ELF-1 (cell line): Measurements from ENCODE around the gene RIMS4.
A peak's percentile ranks its signal among the peaks of the same experiment; 100 is the strongest.
"Not testable (repeated sequence)": the region's sequence is repeated elsewhere in the genome, so short reads cannot be mapped to it uniquely, and the experiment has no call there.

Experiments
- DNase-seq: peaks from one replicate; pipeline ENCODE4 v3.0.0-alpha.2; 2016; ENCODE audit warnings: low read depth, low spot score

Gene RIMS4

GRCh38 chr20:44830995-44831394, 20.6 kb upstream of the RIMS4 start:
- no peak for DNase-seq

- DNase-seq: no peak
Observed at GRCh38 chr20:44830523-44830922, 20.2 kb upstream of the RIMS4 start.

GRCh38 chr20:44829688-44830087, 19.3 kb upstream of the RIMS4 start:
- DNase-seq: no peak

GRCh38 chr20:44828640-44829039, 18.3 kb upstream of the RIMS4 start:
- DNase-seq: no peak

GRCh38 chr20:44827401-44827800, 17.1 kb upstream of the RIMS4 start:
- no peak for DNase-seq

- not testable (repeated sequence) for DNase-seq
Observed at GRCh38 chr20:44821576-44821975, 11.2 kb upstream of the RIMS4 start.

GRCh38 chr20:44819936-44820335, 9.6 kb upstream of the RIMS4 start:
- DNase-seq: no peak

GRCh38 chr20:44817143-44817910, 7.0 kb upstream of the RIMS4 start:
- DNase-seq: no peak

GRCh38 chr20:44814937-44815336, 4.6 kb upstream of the RIMS4 start:
- DNase-seq: no peak

GRCh38 chr20:44811150-44811685, 872 bp upstream of the RIMS4 start:
- no peak for DNase-seq

GRCh38 chr20:44810061-44810390, 320 bp downstream of the RIMS4 start:
- no peak for DNase-seq

GRCh38 chr20:44809380-44810060, 826 bp downstream of the RIMS4 start:
- no peak for DNase-seq

GRCh38 chr20:44807684-44808056, 2.7 kb downstream of the RIMS4 start:
- DNase-seq: no peak

GRCh38 chr20:44807051-44807683, 3.2 kb downstream of the RIMS4 start:
- DNase-seq: no peak

- DNase-seq: peak; percentile 79
Observed at GRCh38 chr20:44805979-44806620, 4.2 kb downstream of the RIMS4 start.

GRCh38 chr20:44805335-44805978, 4.9 kb downstream of the RIMS4 start:
- no peak for DNase-seq

GRCh38 chr20:44803383-44803941, 6.9 kb downstream of the RIMS4 start:
- DNase-seq: no peak

- DNase-seq: no peak
Observed at GRCh38 chr20:44802702-44803101, 7.6 kb downstream of the RIMS4 start.

GRCh38 chr20:44800391-44801046, 9.8 kb downstream of the RIMS4 start:
- no peak for DNase-seq

- no peak for DNase-seq
Observed at GRCh38 chr20:44799691-44800090, 10.7 kb downstream of the RIMS4 start.
